HepG2 (cell line): Measurements from ENCODE around the gene SIVA1. TPM values are rescaled to one million over a fixed set of nuclear protein-coding genes. Genes with fewer than 3 reads are reported as not detected.

Source experiments
- ATM ChIP-seq: fragments of 450-650 bp; IDR thresholded peaks from 2 replicates; pipeline ENCODE4 v1.7.1; 2017; ENCODE audit warnings: mild to moderate bottlenecking, borderline replicate concordance
- CBX5 ChIP-seq: sonication (generic); formaldehyde crosslinking; IDR thresholded peaks from 2 replicates; pipeline ENCODE4 v1.4.0; 2020; ENCODE audit warnings: missing genetic modification reagents, borderline replicate concordance
- CEBPB ChIP-seq: IDR thresholded peaks from 2 replicates; pipeline ENCODE4 v1.6.1; 2011; ENCODE audit warnings: low read depth, low read length, improper control_type of control experiment, borderline replicate concordance
- FOXA1 ChIP-seq, 2 experiments: fragments of 450-650 bp in 1 of 2; sonication (generic) in 1 of 2; formaldehyde crosslinking in 1 of 2; IDR thresholded peaks; 2 replicates each; pipeline versions ENCODE4 v1.4.0 to v1.6.1; 2016 to 2020; ENCODE audit warnings: missing genetic modification reagents in 1 of 2
- FOXP4 ChIP-seq: sonication (generic); formaldehyde crosslinking; IDR thresholded peaks from 2 replicates; pipeline ENCODE4 v1.4.0; 2020; ENCODE audit warnings: missing genetic modification reagents
- KDM5B ChIP-seq: sonication (generic); formaldehyde crosslinking; IDR thresholded peaks from 2 replicates; pipeline ENCODE4 v1.4.0; 2020; ENCODE audit warnings: missing genetic modification reagents, mild to moderate bottlenecking, borderline replicate concordance
- MIER3 ChIP-seq: IDR thresholded peaks from 2 replicates; pipeline ENCODE4 v1.6.1; 2016; ENCODE audit warnings: missing compliant biosample characterization, borderline replicate concordance
- MTF1 ChIP-seq: sonication (generic); formaldehyde crosslinking; IDR thresholded peaks from 2 replicates; pipeline ENCODE4 v1.5.0; 2020; ENCODE audit warnings: missing genetic modification reagents
- RXRB ChIP-seq: IDR thresholded peaks from 2 replicates; pipeline ENCODE4 v1.6.1; 2016; ENCODE audit warnings: borderline replicate concordance, missing genetic modification reagents, missing compliant biosample characterization
- SNAI1 ChIP-seq: sonication (generic); formaldehyde crosslinking; IDR thresholded peaks from 2 replicates; pipeline ENCODE4 v1.5.0; 2020; ENCODE audit warnings: mild to moderate bottlenecking, missing genetic modification reagents, borderline replicate concordance
- SP4 ChIP-seq: sonication (generic); formaldehyde crosslinking; IDR thresholded peaks from 2 replicates; pipeline ENCODE4 v1.8.1; 2023; ENCODE audit warnings: mild to moderate bottlenecking, missing genetic modification reagents
- SRSF9 ChIP-seq: fragments of 200-400 bp; formaldehyde crosslinking; IDR thresholded peaks from 2 replicates; pipeline ENCODE4 v1.6.1; 2018; ENCODE audit warnings: borderline replicate concordance, mild to moderate bottlenecking, low read depth, low read length; ENCODE audit not compliant: insufficient read depth, poor library complexity, severe bottlenecking
- TCF12 ChIP-seq, 2 experiments: fragments of 450-650 bp in 1 of 2; sonication (generic) in 1 of 2; formaldehyde crosslinking in 1 of 2; IDR thresholded peaks; 2 replicates each; pipeline versions ENCODE4 v1.6.1 to v1.8.0; 2017 to 2022; ENCODE audit warnings: antibody characterized with exemption in 1 of 2, mild to moderate bottlenecking in 1 of 2, missing genetic modification reagents in 1 of 2, moderate library complexity in 1 of 2
- ZBTB20 ChIP-seq: sonication (generic); formaldehyde crosslinking; IDR thresholded peaks from 2 replicates; pipeline ENCODE4 v1.8.1; 2023; ENCODE audit warnings: missing genetic modification reagents, low read depth, mild to moderate bottlenecking, borderline replicate concordance
- ZBTB38 ChIP-seq: sonication (generic); formaldehyde crosslinking; IDR thresholded peaks from 2 replicates; pipeline ENCODE4 v1.5.1; 2020; ENCODE audit warnings: mild to moderate bottlenecking, missing genetic modification reagents
- ZFP36L1 ChIP-seq: sonication (generic); formaldehyde crosslinking; IDR thresholded peaks from 2 replicates; pipeline ENCODE4 v1.8.0; 2022; ENCODE audit warnings: mild to moderate bottlenecking, missing genetic modification reagents, moderate library complexity
- ZNF280D ChIP-seq: sonication (generic); formaldehyde crosslinking; IDR thresholded peaks from 2 replicates; pipeline ENCODE4 v1.5.1; 2020; ENCODE audit warnings: mild to moderate bottlenecking, missing genetic modification reagents
- ZNF354B ChIP-seq: sonication (generic); formaldehyde crosslinking; IDR thresholded peaks from 2 replicates; pipeline ENCODE4 v1.8.0; 2022; ENCODE audit warnings: mild to moderate bottlenecking, missing genetic modification reagents
- ZNF451 ChIP-seq: sonication (generic); formaldehyde crosslinking; IDR thresholded peaks from 2 replicates; pipeline ENCODE4 v1.5.0; 2020; ENCODE audit warnings: mild to moderate bottlenecking, missing genetic modification reagents
- ZNF615 ChIP-seq: sonication (generic); formaldehyde crosslinking; IDR thresholded peaks from 2 replicates; pipeline ENCODE4 v1.5.0; 2020; ENCODE audit warnings: mild to moderate bottlenecking, missing genetic modification reagents, borderline replicate concordance
- ZNF703 ChIP-seq: sonication (generic); formaldehyde crosslinking; IDR thresholded peaks from 2 replicates; pipeline ENCODE4 v1.5.1; 2020; ENCODE audit warnings: missing genetic modification reagents, mild to moderate bottlenecking, moderate library complexity, borderline replicate concordance
- ZNF761 ChIP-seq: sonication (generic); formaldehyde crosslinking; conservative IDR thresholded peaks from 2 replicates; pipeline ENCODE4 v1.4.0; 2020; ENCODE audit warnings: mild to moderate bottlenecking, missing genetic modification reagents
- ZNF839 ChIP-seq: sonication (generic); formaldehyde crosslinking; IDR thresholded peaks from 2 replicates; pipeline ENCODE4 v1.4.0; 2020; ENCODE audit warnings: missing genetic modification reagents, mild to moderate bottlenecking, borderline replicate concordance
- ZNF850 ChIP-seq: sonication (generic); formaldehyde crosslinking; conservative IDR thresholded peaks from 2 replicates; pipeline ENCODE4 v1.9.0; 2021; ENCODE audit warnings: mild to moderate bottlenecking, missing genetic modification reagents
- polyA plus RNA-seq, 8 experiments: library from polyadenylated mRNA; depleted of rRNA in 3 of 8; stranded (reverse) in 7 of 8; unstranded in 1 of 8; fragments of >200 nt; fragmentation: Illumina TruSeq in 4 of 8; extraction: Trizol in 4 of 8; gene quantifications; 2 replicates each; pipeline versions ENCODE4 v1.2.1 to v1.2.3, GENCODE V29; 2011 to 2016; ENCODE audit warnings: low read depth in 4 of 8, missing spikeins in 1 of 8, mixed read lengths in 1 of 8; ENCODE audit not compliant: insufficient read depth in 1 of 8
- total RNA-seq, 5 experiments: library from RNA; depleted of rRNA; stranded (reverse); fragments of >200 nt; fragmentation: Illumina TruSeq; extraction: Trizol; gene quantifications; 2 replicates each; pipeline ENCODE4 v1.2.3, GENCODE V29; 2016; ENCODE audit warnings: low read depth in 1 of 5

Gene SIVA1
- total and polyA plus RNA-seq, 2 of the 13 experiments (the other 11 are each of a cell fraction or from before 2014, with no cell fraction given) = 123 to 186 TPM

- TF ChIP-seq ZFP36L1 (CRISPR knock-in tag) = peak; percentile 97
- TF ChIP-seq CBX5 = peak; percentile 81; the same call in 1 of the 2 replicates
- peak; percentile 88 for TF ChIP-seq SP4 (CRISPR knock-in tag)
- TF ChIP-seq ZNF761 (CRISPR knock-in tag) = 0 out of 2 replicates have a peak, but pooled peaks have one; percentile 59
- peak; percentile 56; the same call in 1 of the 2 replicates for TF ChIP-seq ZNF354B (CRISPR knock-in tag)
- TF ChIP-seq ZNF451 (CRISPR knock-in tag) = peak; percentile 77; the same call in 1 of the 2 replicates
- no peak for TF ChIP-seq SNAI1 (CRISPR knock-in tag)
- peak; percentile 93 for TF ChIP-seq FOXP4 (CRISPR knock-in tag)
- TF ChIP-seq CEBPB = peak; percentile 91; the same call in 1 of the 2 replicates
- no peak for TF ChIP-seq ZNF615 (CRISPR knock-in tag)
- no peak for TF ChIP-seq MTF1 (CRISPR knock-in tag)
- no peak for TF ChIP-seq TCF12 (IDR thresholded peaks at IDR 0.05)
- TF ChIP-seq TCF12 (CRISPR knock-in tag; IDR thresholded peaks at IDR 0.05) = peak; percentile 93; the same call in 1 of the 2 replicates
- TF ChIP-seq SRSF9 = no peak
- no peak for TF ChIP-seq ZNF703 (CRISPR knock-in tag)
- TF ChIP-seq MIER3 (CRISPR knock-in tag) = peak; percentile 94; the same call in 1 of the 2 replicates
- no peak for TF ChIP-seq ZNF850 (CRISPR knock-in tag)
- TF ChIP-seq ZBTB38 (CRISPR knock-in tag) = peak; percentile 99
- TF ChIP-seq ZNF839 = peak; percentile 56; the same call in 1 of the 2 replicates
- TF ChIP-seq FOXA1 (IDR thresholded peaks at IDR 0.05) = no peak
- TF ChIP-seq FOXA1 (CRISPR knock-in tag; IDR thresholded peaks at IDR 0.05) = peak; percentile 37; the same call in 1 of the 2 replicates
- TF ChIP-seq ZBTB20 (CRISPR knock-in tag) = peak; percentile 89; the same call in 1 of the 2 replicates
- 0 out of 2 replicates have a peak, but pooled peaks have one; percentile 60 for TF ChIP-seq ZNF280D (CRISPR knock-in tag)
- peak; percentile 97 for TF ChIP-seq RXRB (CRISPR knock-in tag)
- TF ChIP-seq ATM = no peak
- peak; percentile 78; the same call in 1 of the 2 replicates for TF ChIP-seq KDM5B (CRISPR knock-in tag)
These were observed 16.9 kb upstream of the SIVA1 start (continued) for GRCh38 chr14:104735830-104736642.
